Liver (tissue), 3 donors: Measurements from ENCODE around the gene IGLL5.

ENCODE experiments used
- RXRA ChIP-seq, 2 donors: IDR thresholded peaks; 2 replicates each; pipeline ENCODE4 v1.6.1; 2017 to 2018; ENCODE audit warnings: antibody characterized with exemption in 2 of 2, mild to moderate bottlenecking in 1 of 2
- TF ChIP-seq, protein P1 (sequence below): fragments of 150-350 bp; IDR thresholded peaks from 2 replicates; pipeline ENCODE4 v1.5.1; 2017; ENCODE audit warnings: improper control_type of control experiment, low read depth, low read length; ENCODE audit not compliant: missing input control
- TF ChIP-seq, protein P2 (sequence below): IDR thresholded peaks from 2 replicates; pipeline ENCODE4 v1.6.1; 2016; ENCODE audit warnings: antibody characterized with exemption
- donor health status: healthy.
- donor health status: healthy.

DNA sequence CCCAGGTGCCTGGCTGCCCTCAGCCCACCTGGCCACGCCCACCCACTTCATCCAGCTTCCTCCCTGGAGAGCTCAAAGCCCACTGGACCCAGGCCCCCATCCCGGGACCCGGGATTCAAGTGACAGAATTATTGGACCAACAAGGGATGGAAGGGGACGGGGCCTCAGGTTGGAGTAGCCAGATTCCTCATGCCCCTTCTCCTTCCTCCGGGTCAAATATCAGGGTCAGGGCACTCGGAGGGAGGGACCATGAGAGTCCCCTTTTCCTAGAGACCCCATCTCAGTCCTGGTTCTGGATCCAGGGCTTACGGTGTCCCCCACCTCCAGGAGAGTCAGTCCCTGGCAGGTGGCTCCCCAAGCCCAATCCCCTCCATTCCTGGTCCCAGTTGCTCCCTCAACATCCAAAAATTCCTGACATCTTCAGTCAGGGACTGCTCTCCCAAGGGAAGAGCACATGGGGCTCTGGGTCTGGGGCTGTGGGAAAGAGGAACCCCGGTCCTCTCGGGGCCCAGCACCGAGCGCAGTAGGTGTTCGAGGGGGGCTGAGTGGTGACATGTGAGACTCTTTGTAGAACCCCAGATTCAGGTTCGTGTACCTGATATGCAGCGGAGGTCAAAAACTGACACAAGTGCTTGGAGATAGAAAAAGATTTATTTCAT is 37.7 kb downstream of the IGLL5 start:
- TF ChIP-seq, protein P1, sequence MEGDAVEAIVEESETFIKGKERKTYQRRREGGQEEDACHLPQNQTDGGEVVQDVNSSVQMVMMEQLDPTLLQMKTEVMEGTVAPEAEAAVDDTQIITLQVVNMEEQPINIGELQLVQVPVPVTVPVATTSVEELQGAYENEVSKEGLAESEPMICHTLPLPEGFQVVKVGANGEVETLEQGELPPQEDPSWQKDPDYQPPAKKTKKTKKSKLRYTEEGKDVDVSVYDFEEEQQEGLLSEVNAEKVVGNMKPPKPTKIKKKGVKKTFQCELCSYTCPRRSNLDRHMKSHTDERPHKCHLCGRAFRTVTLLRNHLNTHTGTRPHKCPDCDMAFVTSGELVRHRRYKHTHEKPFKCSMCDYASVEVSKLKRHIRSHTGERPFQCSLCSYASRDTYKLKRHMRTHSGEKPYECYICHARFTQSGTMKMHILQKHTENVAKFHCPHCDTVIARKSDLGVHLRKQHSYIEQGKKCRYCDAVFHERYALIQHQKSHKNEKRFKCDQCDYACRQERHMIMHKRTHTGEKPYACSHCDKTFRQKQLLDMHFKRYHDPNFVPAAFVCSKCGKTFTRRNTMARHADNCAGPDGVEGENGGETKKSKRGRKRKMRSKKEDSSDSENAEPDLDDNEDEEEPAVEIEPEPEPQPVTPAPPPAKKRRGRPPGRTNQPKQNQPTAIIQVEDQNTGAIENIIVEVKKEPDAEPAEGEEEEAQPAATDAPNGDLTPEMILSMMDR, result no peak
- TF ChIP-seq RXRA (IDR thresholded peaks at IDR 0.05), result no peak
- TF ChIP-seq, protein P2, sequence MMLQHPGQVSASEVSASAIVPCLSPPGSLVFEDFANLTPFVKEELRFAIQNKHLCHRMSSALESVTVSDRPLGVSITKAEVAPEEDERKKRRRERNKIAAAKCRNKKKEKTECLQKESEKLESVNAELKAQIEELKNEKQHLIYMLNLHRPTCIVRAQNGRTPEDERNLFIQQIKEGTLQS, result no peak
